ENCODE measurements around the gene MPND. TPM values are rescaled to one million over a fixed set of nuclear protein-coding genes. Genes with fewer than 3 reads are reported as not detected.

Gene MPND
- total RNA-seq, 1 experiment from 2014 or later: 24.3 TPM

DNA sequence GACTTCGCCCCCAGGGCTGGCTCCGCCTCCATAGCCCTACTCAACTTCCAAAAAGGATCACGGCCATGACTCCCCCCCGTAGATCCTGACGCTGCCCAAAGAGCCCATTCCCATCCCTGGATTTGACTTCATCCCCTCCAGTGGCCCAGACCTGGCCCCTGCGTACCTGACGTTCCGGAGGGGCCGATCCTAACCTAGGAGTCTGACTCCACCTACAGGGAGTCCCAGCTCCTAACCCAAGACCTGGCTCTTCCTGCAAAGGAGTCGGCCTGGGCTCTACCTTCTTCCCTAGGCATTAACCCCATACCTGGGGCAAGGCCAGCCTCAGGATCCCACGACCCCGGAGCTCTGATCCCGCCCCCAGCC, 15.5 kb upstream of the MPND start (continued):
- TF ChIP-seq ZBTB33 (IDR thresholded peaks at IDR 0.05; ENCODE audit: extremely low read depth, insufficient replicate concordance, low read length): no peak

GRCh38 chr19:4328243-4328990, 14.9 kb upstream of the MPND start:
- no peaks in the 10 kb centered on the region; the same call in 1 of the 2 replicates for H3K79me2 ChIP-seq (ENCODE audit: insufficient read depth, low read length)
- peaks cover 7 to 20% of the 10 kb centered on the region in 2 experiments for H3K4me1 ChIP-seq (ENCODE audit: control insufficient read depth in 1 of 2, insufficient read depth in 2 of 2, low read length in 2 of 2)
- peak overlapping the region; percentile 79 for H3K4me2 ChIP-seq (ENCODE audit: low read length)
- peak; percentile 87 for DNase-seq (ENCODE audit: low read depth, low spot score)
- BruUV-seq (replicated peaks): no TSS peak
- peak overlapping the region; percentile 60 to 63 for H3K4me3 ChIP-seq (replicated peaks in 1 of 2; ENCODE audit: low read depth in 1 of 2, low read length in 2 of 2)
- intact Hi-C loops (cut with micrococcal nuclease): loop anchor here (1.0 kb wide), 1 partner anchor 46 kb away; no protein-coding TSS in a partner anchor
- peak; percentile 84 for ATAC-seq
- no peaks in the 10 kb centered on the region for H3K9me3 ChIP-seq (ENCODE audit: control insufficient read depth in 1 of 2, insufficient read depth in 1 of 2, low read depth in 1 of 2, low read length in 2 of 2)
- ChIA-PET POLR2A (interaction anchor here (0.9 kb wide), 1 partner anchor 14 kb away, joined by 3 read pairs; no protein-coding TSS in a partner anchor), RAD21 (ENCODE audit: low non-redundant PET in 1 of 2, low total read pairs in 2 of 2, uncharacterized antibody in 2 of 2, unreplicated experiment in 2 of 2) (interaction anchor here in 1 of 2 experiments (0.5 kb wide), 1 partner anchor 431 kb away, joined by 3 read pairs; no protein-coding TSS in a partner anchor), CTCF (interaction anchor here (0.6 to 1.3 kb wide), 4 partner anchors 15 to 72 kb away, joined by 3 to 8 read pairs (median 6); partner anchors contain the start of genes MPND and SH3GL1)
- no peak overlapping the region for H2AFZ ChIP-seq (ENCODE audit: low read depth, low read length, poor library complexity, severe bottlenecking)
- no peaks in the 10 kb centered on the region for H4K20me1 ChIP-seq (ENCODE audit: insufficient read depth)
- no peaks in the 10 kb centered on the region for H3K27me3 ChIP-seq (ENCODE audit: insufficient read depth, low read length)
- peak overlapping the region; percentile 69 for H3K27ac ChIP-seq (ENCODE audit: low read depth, low read length)
- TF ChIP-seq EGR1 (IDR thresholded peaks at IDR 0.05; ENCODE audit: low read depth) (peak; percentile 68), SP1 (IDR thresholded peaks at IDR 0.05; ENCODE audit: low read depth) (peak; percentile 98), POLR2AphosphoS5 (IDR thresholded peaks at IDR 0.05; ENCODE audit: low read depth, low read length) (peak; percentile 83), ZFX (IDR thresholded peaks at IDR 0.05) (peak; percentile 73; the same call in 1 of the 2 replicates), POLR2A (IDR thresholded peaks at IDR 0.05; ENCODE audit: borderline replicate concordance, extremely low read depth, insufficient read depth, insufficient read length) (peak; percentile 88), ELF1 (IDR thresholded peaks at IDR 0.05; ENCODE audit: borderline replicate concordance, low read depth) (no peak), CBX3 (IDR thresholded peaks at IDR 0.05; ENCODE audit: low read depth) (no peak)
- TF ChIP-seq, protein P1, sequence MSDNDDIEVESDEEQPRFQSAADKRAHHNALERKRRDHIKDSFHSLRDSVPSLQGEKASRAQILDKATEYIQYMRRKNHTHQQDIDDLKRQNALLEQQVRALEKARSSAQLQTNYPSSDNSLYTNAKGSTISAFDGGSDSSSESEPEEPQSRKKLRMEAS (IDR thresholded peaks at IDR 0.05): peak; percentile 91
- H3K9me2 ChIP-seq (ENCODE audit: insufficient read depth): no peaks in the 10 kb centered on the region
- no peaks in the 10 kb centered on the region for H3K36me3 ChIP-seq (ENCODE audit: control insufficient read depth in 1 of 2, insufficient read depth in 2 of 2, low read length in 2 of 2)
- H3K9ac ChIP-seq (ENCODE audit: low read length): peak overlapping the region; percentile 81
